Neural progenitor cell (in vitro differentiated cells): ENCODE data around the gene CYTH3.

Experiments used
- EZH2 ChIP-seq: fragments of 200-600 bp; sonication (generic); IDR thresholded peaks from 2 replicates; pipeline ENCODE4 v1.6.1; 2017; ENCODE audit warnings: antibody characterized with exemption, mild to moderate bottlenecking, moderate library complexity
- EZH2phosphoT487 ChIP-seq: fragments of 200-600 bp; sonication (generic); IDR thresholded peaks from 2 replicates; pipeline ENCODE4 v1.6.1; 2017; ENCODE audit warnings: antibody characterized with exemption
- TF ChIP-seq, protein P1 (sequence below): fragments of 200-600 bp; sonication (generic); IDR thresholded peaks from 2 replicates; pipeline ENCODE4 v1.5.1; 2017; ENCODE audit warnings: antibody characterized with exemption, mild to moderate bottlenecking

DNA sequence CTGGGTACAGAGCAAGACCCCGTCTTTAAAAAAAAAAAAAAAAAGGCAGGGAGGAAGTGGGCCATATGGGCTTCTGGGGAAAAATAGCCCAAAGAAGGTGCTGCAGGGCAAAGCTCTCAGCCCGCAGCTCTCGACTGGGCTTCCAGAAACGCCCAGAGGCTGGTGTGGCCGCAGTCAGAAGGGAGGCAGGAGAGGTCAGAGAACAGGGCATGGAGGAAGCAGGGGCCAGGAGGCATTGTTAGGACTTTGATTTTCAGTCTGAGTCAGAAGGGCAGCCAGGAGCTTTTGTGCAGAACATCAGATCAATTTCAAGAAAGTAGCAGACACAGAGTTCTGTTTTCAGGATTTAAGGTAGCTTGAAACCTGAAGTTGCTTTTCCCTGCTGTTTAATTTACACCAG is 35.3 kb upstream of the CYTH3 start:
- TF ChIP-seq, protein P1, sequence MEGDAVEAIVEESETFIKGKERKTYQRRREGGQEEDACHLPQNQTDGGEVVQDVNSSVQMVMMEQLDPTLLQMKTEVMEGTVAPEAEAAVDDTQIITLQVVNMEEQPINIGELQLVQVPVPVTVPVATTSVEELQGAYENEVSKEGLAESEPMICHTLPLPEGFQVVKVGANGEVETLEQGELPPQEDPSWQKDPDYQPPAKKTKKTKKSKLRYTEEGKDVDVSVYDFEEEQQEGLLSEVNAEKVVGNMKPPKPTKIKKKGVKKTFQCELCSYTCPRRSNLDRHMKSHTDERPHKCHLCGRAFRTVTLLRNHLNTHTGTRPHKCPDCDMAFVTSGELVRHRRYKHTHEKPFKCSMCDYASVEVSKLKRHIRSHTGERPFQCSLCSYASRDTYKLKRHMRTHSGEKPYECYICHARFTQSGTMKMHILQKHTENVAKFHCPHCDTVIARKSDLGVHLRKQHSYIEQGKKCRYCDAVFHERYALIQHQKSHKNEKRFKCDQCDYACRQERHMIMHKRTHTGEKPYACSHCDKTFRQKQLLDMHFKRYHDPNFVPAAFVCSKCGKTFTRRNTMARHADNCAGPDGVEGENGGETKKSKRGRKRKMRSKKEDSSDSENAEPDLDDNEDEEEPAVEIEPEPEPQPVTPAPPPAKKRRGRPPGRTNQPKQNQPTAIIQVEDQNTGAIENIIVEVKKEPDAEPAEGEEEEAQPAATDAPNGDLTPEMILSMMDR = no peak
- TF ChIP-seq EZH2 (no peak), EZH2phosphoT487 (no peak)
